WTC11 (cell line): ENCODE measurements around the gene PEAK1. TPM values are rescaled to one million over a fixed set of nuclear protein-coding genes. Genes with fewer than 3 reads are reported as not detected.

Experiments used
- ATAC-seq: fragments of 200-7000 bp; cut with Tn5 transposase; 2 replicates; pipeline ENCODE4 v1.10.0; 2021; ENCODE audit warnings: mild to moderate bottlenecking, moderate library complexity
- CTCF ChIA-PET: fragments of 300-600 bp; sonication (Branson Sonifier 250); formaldehyde crosslinking; loops from one replicate; lab custom pipeline; 2021; ENCODE audit warnings: antibody characterized with exemption; lab: Charles Lee
- POLR2A ChIA-PET: fragments of 350-600 bp; sonication (Branson Sonifier 250); formaldehyde crosslinking; loops from one replicate; lab custom pipeline; 2021; ENCODE audit warnings: antibody characterized with exemption; lab: Charles Lee
- DNase-seq: peaks from one replicate; pipeline ENCODE4 v3.0.0; 2021; ENCODE audit warnings: low spot score
- H3K27ac Mint-ChIP-seq: 2 replicates; pipeline ENCODE4 v1.8.0; 2021; ENCODE audit warnings: mixed read lengths
- H3K27me3 Mint-ChIP-seq: 2 replicates; pipeline ENCODE4 v1.8.0; 2021; ENCODE audit warnings: low read depth, mild to moderate bottlenecking, moderate library complexity, mixed read lengths
- H3K36me3 Mint-ChIP-seq: 2 replicates; pipeline ENCODE4 v1.8.0; 2021; ENCODE audit warnings: mixed read lengths
- H3K4me1 Mint-ChIP-seq: 2 replicates; pipeline ENCODE4 v1.8.0; 2022; ENCODE audit warnings: mixed read lengths
- H3K4me3 Mint-ChIP-seq: 2 replicates; pipeline ENCODE4 v1.8.0; 2021; ENCODE audit warnings: mild to moderate bottlenecking, moderate library complexity, mixed read lengths
- H3K9me3 Mint-ChIP-seq: 2 replicates; pipeline ENCODE4 v1.8.0; 2021; ENCODE audit warnings: mixed read lengths
- AR ChIP-seq: fragments of 250-450 bp; sonication (Bioruptor Pico); IDR thresholded peaks from 2 replicates; pipeline ENCODE4 v1.9.0; 2021; ENCODE audit warnings: mild to moderate bottlenecking
- CREB1 ChIP-seq: sonication (generic); formaldehyde crosslinking; IDR thresholded peaks from 2 replicates; pipeline ENCODE4 v1.8.0; 2023; ENCODE audit warnings: mild to moderate bottlenecking, missing genetic modification reagents
- E2F5 ChIP-seq: sonication (generic); formaldehyde crosslinking; IDR thresholded peaks from 2 replicates; pipeline ENCODE4 v1.8.1; 2022; ENCODE audit warnings: mild to moderate bottlenecking, moderate library complexity, missing genetic modification reagents
- EMX1 ChIP-seq: fragments of 250-450 bp; sonication (Bioruptor Pico); IDR thresholded peaks from 2 replicates; pipeline ENCODE4 v1.8.0; 2021; ENCODE audit warnings: mild to moderate bottlenecking
- ERG ChIP-seq: fragments of 250-450 bp; sonication (Bioruptor Pico); IDR thresholded peaks from 2 replicates; pipeline ENCODE4 v1.8.0; 2021; ENCODE audit warnings: mild to moderate bottlenecking
- FOXK1 ChIP-seq: sonication (generic); formaldehyde crosslinking; IDR thresholded peaks from 2 replicates; pipeline ENCODE4 v1.8.0; 2022; ENCODE audit warnings: mild to moderate bottlenecking, moderate library complexity, missing genetic modification reagents
- JAZF1 ChIP-seq: fragments of 250-450 bp; sonication (Bioruptor Pico); IDR thresholded peaks from 2 replicates; pipeline ENCODE4 v1.9.0; 2021; ENCODE audit warnings: moderate library complexity, mild to moderate bottlenecking, inconsistent platforms
- MAX ChIP-seq: sonication (generic); formaldehyde crosslinking; IDR thresholded peaks from 2 replicates; pipeline ENCODE4 v1.8.0; 2022; ENCODE audit warnings: mild to moderate bottlenecking, missing genetic modification reagents
- MLX ChIP-seq: sonication (generic); formaldehyde crosslinking; IDR thresholded peaks from 2 replicates; pipeline ENCODE4 v1.8.1; 2023; ENCODE audit warnings: mild to moderate bottlenecking, missing genetic modification reagents, moderate library complexity
- MXD4 ChIP-seq: fragments of 250-450 bp; sonication (Bioruptor Pico); IDR thresholded peaks from 2 replicates; pipeline ENCODE4 v1.8.0; 2021; ENCODE audit warnings: mild to moderate bottlenecking, moderate library complexity, borderline replicate concordance
- MYBL2 ChIP-seq: sonication (generic); formaldehyde crosslinking; IDR thresholded peaks from 2 replicates; pipeline ENCODE4 v1.8.1; 2023; ENCODE audit warnings: mild to moderate bottlenecking, moderate library complexity, missing genetic modification reagents
- NFE2L1 ChIP-seq: sonication (generic); formaldehyde crosslinking; IDR thresholded peaks from 2 replicates; pipeline ENCODE4 v1.8.1; 2023; ENCODE audit warnings: missing genetic modification reagents
- RELA ChIP-seq: sonication (generic); formaldehyde crosslinking; IDR thresholded peaks from 2 replicates; pipeline ENCODE4 v1.8.1; 2022; ENCODE audit warnings: missing genetic modification reagents, mild to moderate bottlenecking, borderline replicate concordance
- SMAD4 ChIP-seq: sonication (generic); formaldehyde crosslinking; IDR thresholded peaks from 2 replicates; pipeline ENCODE4 v1.8.0; 2022; ENCODE audit warnings: mild to moderate bottlenecking, missing genetic modification reagents
- SOX15 ChIP-seq: fragments of 250-450 bp; sonication (Bioruptor Pico); IDR thresholded peaks from 2 replicates; pipeline ENCODE4 v1.9.0; 2021; ENCODE audit warnings: mild to moderate bottlenecking
- SP1 ChIP-seq: sonication (generic); formaldehyde crosslinking; conservative IDR thresholded peaks from 2 replicates; pipeline ENCODE4 v1.8.1; 2022; ENCODE audit warnings: missing genetic modification reagents
- TEAD1 ChIP-seq: sonication (generic); formaldehyde crosslinking; IDR thresholded peaks from 2 replicates; pipeline ENCODE4 v1.8.0; 2022; ENCODE audit warnings: mild to moderate bottlenecking, missing genetic modification reagents
- USF2 ChIP-seq: sonication (generic); formaldehyde crosslinking; IDR thresholded peaks from 2 replicates; pipeline ENCODE4 v1.8.1; 2023; ENCODE audit warnings: mild to moderate bottlenecking, missing genetic modification reagents, moderate library complexity
- ZBTB43 ChIP-seq: sonication (generic); formaldehyde crosslinking; IDR thresholded peaks from 2 replicates; pipeline ENCODE4 v1.8.1; 2023; ENCODE audit warnings: mild to moderate bottlenecking, missing genetic modification reagents
- ZNF232 ChIP-seq: sonication (generic); formaldehyde crosslinking; IDR thresholded peaks from 2 replicates; pipeline ENCODE4 v1.8.0; 2022; ENCODE audit warnings: mild to moderate bottlenecking, missing genetic modification reagents
- ZNF317 ChIP-seq: sonication (generic); formaldehyde crosslinking; IDR thresholded peaks from 2 replicates; pipeline ENCODE4 v1.8.1; 2023; ENCODE audit warnings: low read depth, mild to moderate bottlenecking, moderate library complexity, missing genetic modification reagents, borderline replicate concordance
- total RNA-seq: library from RNA; stranded (reverse); gene quantifications from 3 replicates; pipeline ENCODE4 v1.2.3, GENCODE V29; 2021

PEAK1 gene
- total RNA-seq, 1 experiment from 2014 or later = 49.0 TPM

GRCh38 chr15:77425104-77425503 lies 5.2 kb upstream of the PEAK1 start:
- no peak overlapping the region for H3K4me3 Mint-ChIP-seq
- ATAC-seq (no peak), DNase-seq (no peak)
- H3K27ac Mint-ChIP-seq = peak overlapping the region; percentile 73; the same call in 1 of the 2 replicates
- no peaks in the 10 kb centered on the region for H3K36me3 Mint-ChIP-seq
- POLR2A ChIA-PET = no interaction called here
- no peaks in the 10 kb centered on the region for H3K27me3 Mint-ChIP-seq
- no peaks in the 10 kb centered on the region for H3K9me3 Mint-ChIP-seq
- peaks cover 25% of the 10 kb centered on the region for H3K4me1 Mint-ChIP-seq
- CTCF ChIA-PET = no interaction called here
- no peak for TF ChIP-seq CREB1 (CRISPR knock-in tag)
- TF ChIP-seq ZNF232 (CRISPR knock-in tag) = no peak
- TF ChIP-seq EMX1 (CRISPR knock-in tag) = no peak
- no peak for TF ChIP-seq USF2 (CRISPR knock-in tag)

- Mint-ChIP-seq H3K36me3 (0 out of 2 replicates have a peak, but pooled peaks cover 2% of the 10 kb centered on the region), H3K27ac (peak overlapping the region; percentile 99), H3K4me1 (peaks cover 48% of the 10 kb centered on the region), H3K4me3 (peak overlapping the region; percentile 96), H3K27me3 (no peaks in the 10 kb centered on the region; the same call in 1 of the 2 replicates), H3K9me3 (no peaks in the 10 kb centered on the region)
- ATAC-seq (no peak), DNase-seq (no peak)
- ChIA-PET CTCF (interaction anchor here (0.7 to 2.6 kb wide), 9 partner anchors 10 to 314 kb away, joined by 3 to 22 read pairs (median 4); no protein-coding TSS in a partner anchor), POLR2A (interaction anchor here (0.7 kb wide), 1 partner anchor 9 kb away, joined by 3 read pairs; no protein-coding TSS in a partner anchor)
- TF ChIP-seq RELA (CRISPR knock-in tag) (no peak), JAZF1 (no peak), USF2 (CRISPR knock-in tag) (no peak), ZNF317 (CRISPR knock-in tag) (no peak), SP1 (CRISPR knock-in tag) (no peak), E2F5 (CRISPR knock-in tag) (no peak), MLX (CRISPR knock-in tag) (no peak), SOX15 (CRISPR knock-in tag) (no peak)
These were observed 1.4 kb upstream of the PEAK1 start for GRCh38 chr15:77421370-77421700.

- POLR2A ChIA-PET = interaction anchor here (0.6 kb wide), 1 partner anchor 101 kb away, joined by 6 read pairs; no protein-coding TSS in a partner anchor
- H3K36me3 Mint-ChIP-seq = 0 out of 2 replicates have a peak, but pooled peaks cover 2% of the 10 kb centered on the region
- CTCF ChIA-PET = interaction anchor here (0.7 to 2.6 kb wide), 9 partner anchors 10 to 313 kb away, joined by 3 to 22 read pairs (median 4); no protein-coding TSS in a partner anchor
- peak; percentile 65 for DNase-seq
- ATAC-seq = peak; percentile 10
- peak within 1 kb of the TSS; percentile 99 for H3K27ac Mint-ChIP-seq
- H3K4me3 Mint-ChIP-seq = peak within 1 kb of the TSS; percentile 96
- H3K9me3 Mint-ChIP-seq = no peaks in the 10 kb centered on the region
- H3K4me1 Mint-ChIP-seq = peaks cover 48% of the 10 kb centered on the region
- no peaks in the 10 kb centered on the region; the same call in 1 of the 2 replicates for H3K27me3 Mint-ChIP-seq
- TF ChIP-seq ZBTB43 (CRISPR knock-in tag) = 0 out of 2 replicates have a peak, but pooled peaks have one; percentile 30
- 0 out of 2 replicates have a peak, but pooled peaks have one; percentile 49 for TF ChIP-seq MXD4
- TF ChIP-seq MYBL2 (CRISPR knock-in tag) = no peak
- peak; percentile 35; the same call in 1 of the 2 replicates for TF ChIP-seq SP1 (CRISPR knock-in tag)
- TF ChIP-seq TEAD1 (CRISPR knock-in tag) = 0 out of 2 replicates have a peak, but pooled peaks have one; percentile 17
- TF ChIP-seq SMAD4 (CRISPR knock-in tag) = no peak
- 0 out of 2 replicates have a peak, but pooled peaks have one; percentile 47 for TF ChIP-seq NFE2L1 (CRISPR knock-in tag)
- no peak for TF ChIP-seq ERG (CRISPR knock-in tag)
- TF ChIP-seq MAX (CRISPR knock-in tag) = peak; percentile 25; the same call in 1 of the 2 replicates
- TF ChIP-seq AR (CRISPR knock-in tag) = no peak
- peak; percentile 44; the same call in 1 of the 2 replicates for TF ChIP-seq FOXK1 (CRISPR knock-in tag)
These were observed 886 bp upstream of the PEAK1 start, which contains the start of gene HMG20A for GRCh38 chr15:77420610-77421369. Gene HMG20A (plus strand): TSS chr15:77420888. CDS start chr15:77458408, 37,520 bp downstream.
